Lower leg skin (tissue), 4 donors: Measurements from ENCODE around the gene MRAS. TPM values are rescaled to one million over a fixed set of nuclear protein-coding genes. Genes with fewer than 3 reads are reported as not detected.

ENCODE experiments used
- DNase-seq, 2 donors: peaks; one replicate each; pipeline ENCODE4 v3.0.0-alpha.2; 2019; ENCODE audit warnings: low spot score in 2 of 2
- H3K4me3 ChIP-seq: fragments of 200-600 bp; sonication (generic); 2 replicates; pipeline ENCODE4 v1.5.1; 2017; ENCODE audit warnings: mild to moderate bottlenecking, low read depth; ENCODE audit not compliant: poor library complexity, severe bottlenecking
- POLR2A ChIP-seq, 2 donors: fragments of 450-650 bp; IDR thresholded peaks; one replicate each; pipeline ENCODE4 v1.6.1; 2016 to 2017; ENCODE audit warnings: antibody characterized with exemption in 2 of 2, mild to moderate bottlenecking in 1 of 2, moderate library complexity in 1 of 2
- WGBS, 2 donors: methylation state at CpG; one replicate each; pipeline ENCODE4 v1.1.5; 2018; 5-methylcytosine and 5-hydroxymethylcytosine counted together
- intact Hi-C: fragments of 100-400 bp; cut with DNase I; formaldehyde crosslinking; loops from one replicate; pipeline ENCODE4 v1.15.0; 2023; ENCODE audit warnings: low total_unique reads
- total RNA-seq, 4 donors: library from RNA; depleted of rRNA; stranded (reverse); fragments of >200 nt; gene quantifications; one replicate each; pipeline ENCODE4 v1.1.0, GENCODE V29; 2016
- TF ChIP-seq, protein P1 (sequence below), 3 donors: fragments of 450-650 bp; IDR thresholded peaks; one replicate each; pipeline ENCODE4 v1.5.1; 2016; ENCODE audit warnings: antibody characterized with exemption in 3 of 3, mild to moderate bottlenecking in 3 of 3, moderate library complexity in 2 of 3

MRAS gene
- total RNA-seq, 4 donors from 2014 or later = 6.3 to 22.2 (median 10.3) TPM

DNA sequence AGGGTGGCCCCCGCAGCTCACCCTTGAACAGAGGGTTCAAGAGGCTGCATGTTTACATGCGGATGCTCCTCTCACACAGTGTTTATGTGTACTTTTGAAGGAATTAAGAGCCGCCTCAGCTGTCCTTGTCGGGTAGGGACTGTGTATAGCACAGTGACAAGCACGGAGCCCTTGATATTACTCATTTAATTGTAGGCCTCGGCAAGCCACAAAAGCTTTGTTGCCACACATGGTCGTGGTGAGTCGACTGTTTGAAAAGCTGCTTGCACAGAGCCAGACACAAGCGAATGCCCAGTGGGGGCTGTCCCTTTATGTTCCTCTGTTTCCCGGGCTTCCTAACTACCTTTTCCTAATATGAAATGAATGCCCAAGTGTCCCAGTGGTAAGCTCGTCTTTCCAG is 90.5 kb downstream of the MRAS start:
- TF ChIP-seq, protein P1, sequence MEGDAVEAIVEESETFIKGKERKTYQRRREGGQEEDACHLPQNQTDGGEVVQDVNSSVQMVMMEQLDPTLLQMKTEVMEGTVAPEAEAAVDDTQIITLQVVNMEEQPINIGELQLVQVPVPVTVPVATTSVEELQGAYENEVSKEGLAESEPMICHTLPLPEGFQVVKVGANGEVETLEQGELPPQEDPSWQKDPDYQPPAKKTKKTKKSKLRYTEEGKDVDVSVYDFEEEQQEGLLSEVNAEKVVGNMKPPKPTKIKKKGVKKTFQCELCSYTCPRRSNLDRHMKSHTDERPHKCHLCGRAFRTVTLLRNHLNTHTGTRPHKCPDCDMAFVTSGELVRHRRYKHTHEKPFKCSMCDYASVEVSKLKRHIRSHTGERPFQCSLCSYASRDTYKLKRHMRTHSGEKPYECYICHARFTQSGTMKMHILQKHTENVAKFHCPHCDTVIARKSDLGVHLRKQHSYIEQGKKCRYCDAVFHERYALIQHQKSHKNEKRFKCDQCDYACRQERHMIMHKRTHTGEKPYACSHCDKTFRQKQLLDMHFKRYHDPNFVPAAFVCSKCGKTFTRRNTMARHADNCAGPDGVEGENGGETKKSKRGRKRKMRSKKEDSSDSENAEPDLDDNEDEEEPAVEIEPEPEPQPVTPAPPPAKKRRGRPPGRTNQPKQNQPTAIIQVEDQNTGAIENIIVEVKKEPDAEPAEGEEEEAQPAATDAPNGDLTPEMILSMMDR (IDR thresholded peaks at IDR 0.05) = no peak
- TF ChIP-seq POLR2A (IDR thresholded peaks at IDR 0.05) = no peak
- intact Hi-C loops = no loop called here
- H3K4me3 ChIP-seq = no peak overlapping the region
- 75% methylated on average over 11 of the region's 11 CpGs for WGBS, 2 donors
- DNase-seq = no peak

DNA sequence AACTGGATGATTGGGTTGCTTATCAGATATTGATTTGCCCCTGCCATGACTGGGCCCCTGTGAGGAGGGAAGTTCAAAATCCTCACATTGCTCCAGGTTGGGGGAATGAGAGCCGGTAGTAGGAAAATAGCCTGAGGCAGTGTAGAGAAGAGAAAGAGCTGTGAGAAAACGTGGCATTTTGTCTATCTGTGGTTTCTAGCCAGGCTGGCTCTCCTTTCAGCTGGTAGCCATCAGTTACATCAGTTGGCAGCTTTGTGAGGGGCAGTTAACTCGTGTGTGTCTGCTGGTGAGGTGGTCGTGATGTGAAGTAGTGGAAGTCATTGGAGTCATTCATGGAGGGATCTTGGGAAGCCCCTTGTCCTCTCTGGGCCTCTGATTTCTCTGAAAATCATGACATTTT is 91.3 kb downstream of the MRAS start:
- DNase-seq = no peak
- WGBS, 2 donors = 59 to 60% methylated on average over 4 of the region's 4 CpGs
- intact Hi-C loops = no loop called here
- no peak overlapping the region for H3K4me3 ChIP-seq
- TF ChIP-seq POLR2A (IDR thresholded peaks at IDR 0.05) = no peak
- TF ChIP-seq, protein P1 (IDR thresholded peaks at IDR 0.05) = no peak

GRCh38 chr3:138440121-138440521 is 91.7 kb downstream of the MRAS start:
- intact Hi-C loops = no loop called here
- DNase-seq = no peak
- no peak overlapping the region for H3K4me3 ChIP-seq
- TF ChIP-seq, protein P1 (IDR thresholded peaks at IDR 0.05) = no peak
- TF ChIP-seq POLR2A (IDR thresholded peaks at IDR 0.05) = no peak
- 88 to 91% methylated on average over 7 of the region's 7 CpGs for WGBS, 2 donors

DNA sequence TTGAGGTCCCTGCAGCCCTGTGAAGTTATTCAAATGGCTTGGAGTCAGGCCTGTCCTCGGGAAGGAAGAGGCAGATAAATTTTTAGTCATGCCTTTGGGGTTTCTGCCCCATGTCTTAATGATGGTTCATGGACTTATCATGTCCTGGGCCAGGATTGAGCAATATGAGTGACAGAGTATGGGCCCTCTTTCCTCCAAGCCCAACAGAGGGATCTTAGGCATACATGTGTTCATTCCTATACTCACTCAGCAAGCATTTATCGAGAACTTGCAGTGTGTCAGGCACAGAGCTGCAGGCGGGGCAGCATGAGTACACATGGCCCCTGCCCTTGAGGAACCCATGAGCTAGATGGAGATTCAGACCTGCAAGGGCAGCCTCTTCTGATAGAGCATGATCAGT is 92.2 kb downstream of the MRAS start:
- TF ChIP-seq, protein P1 (IDR thresholded peaks at IDR 0.05) = no peak
- no peak for TF ChIP-seq POLR2A (IDR thresholded peaks at IDR 0.05)
- intact Hi-C loops = no loop called here
- no peak overlapping the region for H3K4me3 ChIP-seq
- no peak for DNase-seq
- 73 to 74% methylated on average over 3 of the region's 3 CpGs for WGBS, 2 donors

GRCh38 chr3:138441256-138441655 is 92.9 kb downstream of the MRAS start:
- intact Hi-C loops = no loop called here
- DNase-seq = no peak
- H3K4me3 ChIP-seq = no peak overlapping the region
- TF ChIP-seq, protein P1 (IDR thresholded peaks at IDR 0.05) = no peak
- no peak for TF ChIP-seq POLR2A (IDR thresholded peaks at IDR 0.05)
- 100% methylated on average over 1 to 2 of the region's 2 CpGs for WGBS, 2 donors

GRCh38 chr3:138441742-138442141 is 93.4 kb downstream of the MRAS start:
- H3K4me3 ChIP-seq = no peak overlapping the region
- DNase-seq = no peak
- TF ChIP-seq POLR2A (IDR thresholded peaks at IDR 0.05) = no peak
- TF ChIP-seq, protein P1 (IDR thresholded peaks at IDR 0.05) = no peak
- 55 to 59% methylated on average over 2 of the region's 2 CpGs for WGBS, 2 donors
- intact Hi-C loops = no loop called here
